ENCODE results near the gene BLM.

GRCh38 chr15:90857337-90857736, 140.2 kb downstream of the BLM start:
- TF ChIP-seq CTCF (IDR thresholded peaks at IDR 0.05) (no peak), POLR2A (IDR thresholded peaks at IDR 0.05) (no peak), POLR2AphosphoS5 (IDR thresholded peaks at IDR 0.05) (no peak)

All from breast epithelium (tissue), 3 donors.